ENCODE data around the gene ABCA13.

GRCh38 chr7:48610705-48611104 is 439.4 kb downstream of the ABCA13 start:
- TF ChIP-seq CTCF (IDR thresholded peaks at IDR 0.05) (no peak), EP300 (IDR thresholded peaks at IDR 0.05; ENCODE audit: borderline replicate concordance in 1 of 2, low read depth in 1 of 2, low read length in 1 of 2) (no peak)
